MV-4-11 (cell line): ENCODE results near the gene PDHX.

Experiments used
- DNase-seq: peaks from one replicate; lab custom pipeline; 2025; lab: John Stamatoyannopoulos, UW

Gene PDHX

GRCh38 chr11:34957206-34957605, 40.8 kb downstream of the PDHX start:
- DNase-seq: peak; percentile 62

- no peak for DNase-seq
Measured at GRCh38 chr11:34957606-34958005, 41.2 kb downstream of the PDHX start.

- DNase-seq: no peak
Measured at GRCh38 chr11:34959770-34960169, 43.4 kb downstream of the PDHX start.

GRCh38 chr11:34960277-34960676, 43.9 kb downstream of the PDHX start:
- no peak for DNase-seq

GRCh38 chr11:34962034-34962433, 45.6 kb downstream of the PDHX start:
- DNase-seq: no peak

- DNase-seq: no peak
Measured at GRCh38 chr11:34963351-34963750, 46.9 kb downstream of the PDHX start.

- DNase-seq: no peak
Measured at GRCh38 chr11:34964610-34965331, 48.4 kb downstream of the PDHX start.

- no peak for DNase-seq
Measured at GRCh38 chr11:34968862-34969261, 52.4 kb downstream of the PDHX start.

GRCh38 chr11:34970033-34970432, 53.6 kb downstream of the PDHX start:
- no peak for DNase-seq

- DNase-seq: peak; percentile 10
Measured at GRCh38 chr11:34970480-34970879, 54.1 kb downstream of the PDHX start.

- DNase-seq: no peak
Measured at GRCh38 chr11:34971928-34972327, 55.5 kb downstream of the PDHX start.

- DNase-seq: no peak
Measured at GRCh38 chr11:34972366-34972765, 55.9 kb downstream of the PDHX start.

GRCh38 chr11:34972892-34973291, 56.5 kb downstream of the PDHX start:
- no peak for DNase-seq

GRCh38 chr11:34975482-34975881, 59.1 kb downstream of the PDHX start:
- DNase-seq: no peak

- no peak for DNase-seq
Measured at GRCh38 chr11:34976496-34977088, 60.2 kb downstream of the PDHX start.

- DNase-seq: peak; percentile 55
Measured at GRCh38 chr11:34977089-34977912, 60.9 kb downstream of the PDHX start.

GRCh38 chr11:34978236-34979191, 62.1 kb downstream of the PDHX start:
- DNase-seq: no peak

GRCh38 chr11:34984514-34984913, 68.1 kb downstream of the PDHX start:
- DNase-seq: no peak

- no peak for DNase-seq
Measured at GRCh38 chr11:34986883-34987520, 70.6 kb downstream of the PDHX start.

GRCh38 chr11:34987617-34988016, 71.2 kb downstream of the PDHX start:
- peak; percentile 10 for DNase-seq
